Natural killer cell (primary cell): ENCODE measurements around the gene TMEM218. TPM values are rescaled to one million over a fixed set of nuclear protein-coding genes. Genes with fewer than 3 reads are reported as not detected.
A peak's percentile ranks its signal among the peaks of the same experiment; 100 is the strongest.

Experiments used
- ATAC-seq, 3 donors: fragments of 150-1000 bp in 2 of 3; fragments of 200-7000 bp in 1 of 3; cut with Tn5 transposase; 1 replicate in 1 of 3; 2 replicates in 2 of 3; pipeline ENCODE4 v1.10.0; 2021; ENCODE audit warnings: mild to moderate bottlenecking in 2 of 3, moderate library complexity in 2 of 3
- DNase-seq, 2 donors: peaks; one replicate each; pipeline versions ENCODE4 v3.0.0 to v3.0.0-alpha.2; 2013 to 2021; ENCODE audit warnings: mixed read lengths in 1 of 2
- H3K27ac ChIP-seq: one replicate; pipeline ENCODE4 v1.5.1; 2013; ENCODE audit warnings: mild to moderate bottlenecking, low read length
- H3K27me3 ChIP-seq: one replicate; pipeline ENCODE4 v1.6.1; 2013; ENCODE audit warnings: low read length; ENCODE audit not compliant: control insufficient read depth, insufficient read depth
- H3K36me3 ChIP-seq: one replicate; pipeline ENCODE4 v1.6.1; 2013; ENCODE audit warnings: low read length; ENCODE audit not compliant: control insufficient read depth, insufficient read depth
- H3K4me1 ChIP-seq: one replicate; pipeline ENCODE4 v1.6.1; 2013; ENCODE audit warnings: low read length; ENCODE audit not compliant: control insufficient read depth, insufficient read depth
- H3K4me3 ChIP-seq: one replicate; pipeline ENCODE4 v1.5.1; 2013; ENCODE audit warnings: low read length
- H3K9me3 ChIP-seq: one replicate; pipeline ENCODE4 v1.6.1; 2013; ENCODE audit warnings: low read length; ENCODE audit not compliant: control insufficient read depth, insufficient read depth
- H3K27ac Mint-ChIP-seq, 2 donors: one replicate each; pipeline ENCODE4 v1.8.0; 2022; ENCODE audit warnings: mild to moderate bottlenecking in 2 of 2, mixed read lengths in 2 of 2, moderate library complexity in 1 of 2
- H3K27me3 Mint-ChIP-seq, 2 donors: one replicate each; pipeline ENCODE4 v1.8.0; 2022; ENCODE audit warnings: low read depth in 2 of 2, mixed read lengths in 2 of 2
- H3K36me3 Mint-ChIP-seq: one replicate; pipeline ENCODE4 v1.8.0; 2022; ENCODE audit warnings: mixed read lengths
- H3K4me1 Mint-ChIP-seq, 2 donors: one replicate each; pipeline ENCODE4 v1.8.0; 2022; ENCODE audit warnings: mixed read lengths in 2 of 2
- H3K4me3 Mint-ChIP-seq: one replicate; pipeline ENCODE4 v1.8.0; 2022; ENCODE audit warnings: mild to moderate bottlenecking, moderate library complexity, mixed read lengths
- H3K9me3 Mint-ChIP-seq, 2 donors: one replicate each; pipeline ENCODE4 v1.8.0; 2022; ENCODE audit warnings: mixed read lengths in 2 of 2
- CTCF ChIP-seq: fragments of 200-600 bp; IDR thresholded peaks from one replicate; pipeline ENCODE4 v1.8.0; 2022; ENCODE audit warnings: antibody characterized with exemption
- WGBS: methylation state at CpG from one replicate; pipeline ENCODE4 v1.1.7; 2013; ENCODE audit warnings: missing lambda C conversion rate; ENCODE audit not compliant: insufficient coverage; 5-methylcytosine and 5-hydroxymethylcytosine counted together
- intact Hi-C: fragments of 100-400 bp; cut with micrococcal nuclease; formaldehyde crosslinking; loops from one replicate; pipeline ENCODE4 v1.14.2; 2022
- total RNA-seq, 4 donors: library from RNA; stranded (reverse); fragments of 120-200 nt in 1 of 4; gene quantifications; one replicate each; pipeline versions ENCODE4 v1.2.3 to v1.2.4, GENCODE V29; 2013 to 2022

TMEM218 gene
- total RNA-seq, 3 donors from 2014 or later (not counting 1 experiment from before 2014, with no cell fraction given): 10.0 to 14.2 (median 12.1) TPM

- no peaks in the 10 kb centered on the region for H3K9me3 ChIP-seq
- H3K27me3 Mint-ChIP-seq: peaks cover 4 to 15% of the 10 kb centered on the region in 2 donors
- DNase-seq: no peak
- no peaks in the 10 kb centered on the region for H3K27me3 ChIP-seq
- peak overlapping the region; percentile 95 to 99 for H3K27ac Mint-ChIP-seq
- no peaks in the 10 kb centered on the region for H3K36me3 ChIP-seq
- 92% methylated on average over 9 of the region's 9 CpGs for WGBS
- ATAC-seq: no peak
- peak overlapping the region; percentile 99 for H3K4me3 Mint-ChIP-seq
- intact Hi-C loops: loop anchor here (5.0 to 10.0 kb wide), 2 partner anchors 400 to 483 kb away; partner anchors contain the start of gene STT3A
- H3K36me3 Mint-ChIP-seq: no peaks in the 10 kb centered on the region
- H3K27ac ChIP-seq: peak overlapping the region; percentile 84
- H3K4me3 ChIP-seq: peak overlapping the region; percentile 22
- TF ChIP-seq CTCF: no peak
- no peaks in the 10 kb centered on the region for H3K9me3 Mint-ChIP-seq
- peaks cover 14% of the 10 kb centered on the region for H3K4me1 ChIP-seq
- peaks cover 17 to 23% of the 10 kb centered on the region in 2 donors for H3K4me1 Mint-ChIP-seq
These were observed 780 bp upstream of the TMEM218 start for GRCh38 chr11:125112208-125112604.

DNA sequence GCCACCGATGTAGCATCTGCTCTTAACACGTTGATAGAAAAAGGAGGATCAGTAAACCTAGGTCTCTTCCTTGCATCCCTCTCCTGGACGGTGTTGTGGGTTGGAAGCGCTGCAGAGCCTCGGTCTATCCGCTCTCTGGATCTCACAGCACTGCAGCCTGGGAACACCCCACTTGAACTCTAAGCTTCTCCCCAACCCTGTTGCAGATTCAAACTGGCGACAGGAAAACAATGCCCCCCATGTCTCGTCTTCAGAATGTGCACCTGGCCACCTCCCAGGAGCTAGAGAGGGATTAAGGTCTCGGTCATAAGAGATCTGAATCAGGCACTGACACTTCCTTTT is 454 bp downstream of the TMEM218 start:
- H3K4me1 ChIP-seq: peaks cover 14% of the 10 kb centered on the region
- DNase-seq: no peak
- no peak for ATAC-seq
- H3K4me3 ChIP-seq: peak overlapping the region; percentile 82
- Mint-ChIP-seq H3K4me1 (peaks cover 21 to 28% of the 10 kb centered on the region in 2 donors), H3K27ac (peak overlapping the region; percentile 95 to 99), H3K36me3 (no peaks in the 10 kb centered on the region), H3K27me3 (peaks cover 0 to 6% of the 10 kb centered on the region in 2 donors), H3K9me3 (no peaks in the 10 kb centered on the region), H3K4me3 (peak overlapping the region; percentile 99)
- no peak for TF ChIP-seq CTCF
- no peaks in the 10 kb centered on the region for H3K27me3 ChIP-seq
- H3K9me3 ChIP-seq: no peaks in the 10 kb centered on the region
- intact Hi-C loops: loop anchor here (1.0 to 10.0 kb wide), 4 partner anchors 48 to 484 kb away; partner anchors contain the start of genes CCDC15, SLC37A2 and STT3A
- under 1% methylated on average over 9 of the region's 9 CpGs for WGBS
- peak overlapping the region; percentile 84 for H3K27ac ChIP-seq
- no peaks in the 10 kb centered on the region for H3K36me3 ChIP-seq

DNA sequence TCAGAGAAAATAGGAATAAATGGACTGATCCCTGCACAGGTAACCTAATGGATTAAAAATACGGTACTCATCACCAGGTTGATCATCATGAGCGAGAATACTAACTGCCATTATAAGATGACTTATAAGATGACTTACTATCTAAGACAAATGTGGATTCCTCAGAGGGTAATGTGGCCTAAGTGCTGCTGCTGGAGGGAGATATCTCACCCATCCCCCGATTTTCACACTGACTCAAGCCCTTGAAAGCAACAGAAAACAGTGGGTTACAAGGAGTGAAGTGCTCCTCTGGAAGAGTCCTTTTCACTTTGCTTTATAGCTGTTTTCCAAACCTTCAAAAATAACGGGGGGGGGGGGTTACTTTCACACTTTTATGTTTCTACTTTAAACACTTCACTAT is 920 bp downstream of the TMEM218 start:
- Mint-ChIP-seq H3K36me3 (no peaks in the 10 kb centered on the region), H3K4me1 (peaks cover 26 to 32% of the 10 kb centered on the region in 2 donors), H3K27me3 (peaks cover 0 to 3% of the 10 kb centered on the region in 2 donors), H3K4me3 (peak overlapping the region; percentile 99), H3K9me3 (no peaks in the 10 kb centered on the region), H3K27ac (peak overlapping the region; percentile 95 to 99)
- ATAC-seq (peak in 1 of 3 donors; percentile 19), DNase-seq (peak in 1 of 2 donors; percentile 30)
- H3K4me3 ChIP-seq: peak overlapping the region; percentile 82
- intact Hi-C loops: loop anchor here (2.0 to 10.0 kb wide), 3 partner anchors 48 to 484 kb away; partner anchors contain the start of genes SLC37A2 and STT3A
- 100% methylated on average over 1 of the region's 4 CpGs for WGBS
- no peaks in the 10 kb centered on the region for H3K27me3 ChIP-seq
- H3K4me1 ChIP-seq: peaks cover 14% of the 10 kb centered on the region
- H3K36me3 ChIP-seq: no peaks in the 10 kb centered on the region
- H3K9me3 ChIP-seq: no peaks in the 10 kb centered on the region
- no peak overlapping the region for H3K27ac ChIP-seq
- no peak for TF ChIP-seq CTCF

DNA sequence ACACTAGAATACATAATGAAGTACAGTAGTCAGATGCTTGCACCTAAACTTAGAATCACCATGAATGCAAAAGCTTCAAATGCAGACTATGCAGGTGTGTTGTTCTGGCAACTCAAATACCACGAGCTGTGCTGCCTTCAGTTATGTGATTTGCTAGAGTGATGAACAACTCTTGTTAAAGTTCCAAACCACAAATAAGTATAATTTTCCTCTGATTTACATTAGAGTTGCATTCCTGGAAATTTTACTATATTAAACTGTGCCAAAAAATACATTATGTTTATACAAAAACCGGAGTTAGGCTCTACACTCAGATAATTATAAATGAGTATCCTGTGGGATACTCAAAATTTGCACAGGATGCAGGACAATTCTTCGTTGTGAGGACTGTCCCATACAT is 3.0 kb downstream of the TMEM218 start:
- Histone ChIP-seq H3K9me3 (no peaks in the 10 kb centered on the region), H3K4me3 (no peak overlapping the region), H3K27ac (no peak overlapping the region), H3K4me1 (peaks cover 14% of the 10 kb centered on the region), H3K27me3 (no peaks in the 10 kb centered on the region), H3K36me3 (no peaks in the 10 kb centered on the region)
- WGBS: 100% methylated on average over 1 of the region's 3 CpGs
- intact Hi-C loops: no loop called here
- Mint-ChIP-seq H3K27ac (no peak overlapping the region), H3K4me1 (peaks cover 31 to 45% of the 10 kb centered on the region in 2 donors), H3K36me3 (no peaks in the 10 kb centered on the region), H3K4me3 (no peak overlapping the region), H3K9me3 (no peaks in the 10 kb centered on the region), H3K27me3 (no peaks in the 10 kb centered on the region)
- no peak for TF ChIP-seq CTCF
- ATAC-seq: no peak
- DNase-seq: no peak
